Sigmoid colon (tissue), 4 donors: ENCODE results near the gene ZNF407.

Experiments
- EP300 ChIP-seq, 4 donors: sonication (generic); formaldehyde crosslinking; IDR thresholded peaks; one replicate each; pipeline ENCODE4 v1.6.1; 2017; ENCODE audit warnings: antibody characterized with exemption in 4 of 4
- POLR2A ChIP-seq, 2 donors: fragments of 450-650 bp; IDR thresholded peaks; one replicate each; pipeline ENCODE4 v1.6.1; 2016; ENCODE audit warnings: antibody characterized with exemption in 2 of 2, mild to moderate bottlenecking in 2 of 2, moderate library complexity in 2 of 2
- POLR2AphosphoS5 ChIP-seq, 4 donors: sonication (generic); formaldehyde crosslinking; IDR thresholded peaks; one replicate each; pipeline ENCODE4 v1.6.1; 2017; ENCODE audit warnings: antibody characterized with exemption in 4 of 4
- TF ChIP-seq, protein P1 (sequence below), 4 experiments: fragments of 450-650 bp in 3 of 4; fragments of 200-600 bp in 1 of 4; IDR thresholded peaks; one replicate each; pipeline ENCODE4 v1.5.1; 2016 to 2019; ENCODE audit warnings: antibody characterized with exemption in 4 of 4, mild to moderate bottlenecking in 3 of 4, moderate library complexity in 2 of 4

DNA sequence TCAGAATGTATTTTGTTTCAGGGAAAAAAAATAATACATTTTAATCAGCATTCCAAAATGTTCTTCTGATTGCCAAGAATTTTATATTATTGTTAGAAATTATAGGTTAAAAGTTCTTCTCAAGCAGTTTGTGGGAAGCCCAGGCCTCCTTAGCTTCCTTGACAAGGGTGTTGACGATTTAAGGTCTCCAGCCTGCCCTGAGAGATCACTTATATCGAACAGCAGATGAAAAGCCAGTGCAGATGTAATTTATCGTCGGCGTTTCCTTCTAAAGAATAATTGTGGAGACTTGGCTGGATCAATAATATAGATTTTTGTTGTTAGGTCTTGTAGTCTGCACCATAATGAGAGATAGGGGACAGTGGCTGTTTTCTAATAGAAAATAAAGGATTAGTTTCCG, 280.6 kb downstream of the ZNF407 start:
- TF ChIP-seq, protein P1, sequence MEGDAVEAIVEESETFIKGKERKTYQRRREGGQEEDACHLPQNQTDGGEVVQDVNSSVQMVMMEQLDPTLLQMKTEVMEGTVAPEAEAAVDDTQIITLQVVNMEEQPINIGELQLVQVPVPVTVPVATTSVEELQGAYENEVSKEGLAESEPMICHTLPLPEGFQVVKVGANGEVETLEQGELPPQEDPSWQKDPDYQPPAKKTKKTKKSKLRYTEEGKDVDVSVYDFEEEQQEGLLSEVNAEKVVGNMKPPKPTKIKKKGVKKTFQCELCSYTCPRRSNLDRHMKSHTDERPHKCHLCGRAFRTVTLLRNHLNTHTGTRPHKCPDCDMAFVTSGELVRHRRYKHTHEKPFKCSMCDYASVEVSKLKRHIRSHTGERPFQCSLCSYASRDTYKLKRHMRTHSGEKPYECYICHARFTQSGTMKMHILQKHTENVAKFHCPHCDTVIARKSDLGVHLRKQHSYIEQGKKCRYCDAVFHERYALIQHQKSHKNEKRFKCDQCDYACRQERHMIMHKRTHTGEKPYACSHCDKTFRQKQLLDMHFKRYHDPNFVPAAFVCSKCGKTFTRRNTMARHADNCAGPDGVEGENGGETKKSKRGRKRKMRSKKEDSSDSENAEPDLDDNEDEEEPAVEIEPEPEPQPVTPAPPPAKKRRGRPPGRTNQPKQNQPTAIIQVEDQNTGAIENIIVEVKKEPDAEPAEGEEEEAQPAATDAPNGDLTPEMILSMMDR (IDR thresholded peaks at IDR 0.05) = no peak
- TF ChIP-seq EP300 (IDR thresholded peaks at IDR 0.05) (no peak), POLR2A (IDR thresholded peaks at IDR 0.05) (no peak), POLR2AphosphoS5 (IDR thresholded peaks at IDR 0.05) (no peak)
